Stimulated activated CD8-positive, alpha-beta memory T cell treated with anti-CD3 and anti-CD28 coated beads, Interleukin-15, amount 100 ng/mL, for 1 hour (primary cell): Measurements from ENCODE around the gene EFNB1.

Source experiments
- DNase-seq: peaks from one replicate; pipeline ENCODE4 v3.0.0-alpha.2; 2020; ENCODE audit warnings: low read depth

EFNB1 gene

DNA sequence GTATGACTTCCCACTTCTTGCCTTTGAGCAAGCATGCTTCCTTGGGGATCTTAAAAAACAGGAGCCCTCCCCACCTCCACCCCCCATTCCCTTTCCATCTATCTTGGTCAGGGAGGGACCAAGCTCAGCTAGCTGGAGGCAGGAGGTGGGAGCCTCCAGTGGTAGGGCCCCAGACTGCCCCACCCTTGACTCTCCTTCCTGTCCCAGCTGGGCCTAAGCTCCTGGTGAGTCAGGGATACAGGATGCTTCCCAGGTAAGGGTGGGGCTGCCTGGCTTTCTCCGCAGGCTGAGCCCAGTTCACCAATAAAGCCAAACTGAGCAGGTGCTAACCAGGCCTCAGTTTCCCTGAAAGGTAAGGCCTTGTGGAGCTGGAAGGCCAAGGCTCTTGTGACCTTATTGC is 15.2 kb downstream of the EFNB1 start:
- no peak for DNase-seq

DNA sequence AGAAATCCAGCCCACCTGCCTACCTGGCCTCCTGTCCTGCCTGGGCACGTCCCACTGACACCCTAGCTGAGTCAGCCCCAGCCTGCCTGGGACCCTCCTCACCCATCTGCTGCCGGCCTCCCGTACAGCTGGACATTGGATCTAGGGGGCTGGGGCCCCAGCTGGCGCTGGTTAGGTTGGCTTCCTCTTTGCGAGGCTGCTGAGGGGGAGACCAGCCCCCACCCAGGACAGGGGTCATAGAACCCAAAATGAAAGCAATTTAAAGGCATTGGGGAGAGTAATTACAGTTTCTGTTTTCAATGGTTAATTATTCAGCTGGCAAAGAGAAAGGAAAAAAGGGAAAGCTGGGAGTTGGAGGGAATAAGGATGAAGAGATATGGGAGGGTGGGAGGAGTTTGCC is 15.8 kb downstream of the EFNB1 start:
- no peak for DNase-seq

DNA sequence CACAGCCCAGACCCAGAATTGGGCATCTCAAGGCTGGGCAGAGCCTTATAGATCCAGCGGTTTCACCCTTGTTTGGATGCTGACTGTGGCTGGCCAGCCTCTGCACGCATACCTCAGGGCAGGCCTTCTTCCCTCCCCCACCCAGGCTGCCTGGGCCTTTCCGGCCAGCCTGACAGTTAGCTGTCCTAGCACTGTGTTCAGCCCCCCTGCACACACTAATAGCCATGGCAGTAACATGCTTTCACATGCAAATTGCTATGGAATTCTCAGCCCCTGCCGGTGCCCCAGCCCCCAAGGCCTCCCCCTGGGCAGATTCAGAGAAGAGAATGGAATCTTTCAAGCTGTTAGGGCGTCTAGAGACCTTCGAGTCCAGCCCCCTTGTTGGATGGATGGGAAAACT is 17.7 kb downstream of the EFNB1 start:
- DNase-seq, result no peak

DNA sequence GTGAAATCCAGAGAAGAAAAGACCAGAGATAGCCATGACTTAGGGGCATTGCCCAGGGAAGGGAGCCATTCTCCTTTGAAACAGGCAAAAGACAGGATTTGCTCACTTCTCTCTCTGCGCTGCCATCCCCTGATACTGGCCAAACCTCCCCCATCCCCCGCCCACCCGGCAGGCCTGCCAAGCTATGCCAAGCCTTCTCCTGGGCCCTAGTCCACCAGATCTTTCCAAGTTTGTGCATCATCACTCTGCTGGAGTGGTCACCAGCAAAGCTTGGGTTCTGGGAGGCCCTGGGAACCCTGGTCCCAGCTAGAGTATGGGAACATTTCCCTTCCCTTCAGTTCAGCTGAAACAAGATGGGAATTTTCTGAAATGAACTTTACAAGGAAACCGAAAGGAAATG is 18.4 kb downstream of the EFNB1 start:
- DNase-seq, result no peak

DNA sequence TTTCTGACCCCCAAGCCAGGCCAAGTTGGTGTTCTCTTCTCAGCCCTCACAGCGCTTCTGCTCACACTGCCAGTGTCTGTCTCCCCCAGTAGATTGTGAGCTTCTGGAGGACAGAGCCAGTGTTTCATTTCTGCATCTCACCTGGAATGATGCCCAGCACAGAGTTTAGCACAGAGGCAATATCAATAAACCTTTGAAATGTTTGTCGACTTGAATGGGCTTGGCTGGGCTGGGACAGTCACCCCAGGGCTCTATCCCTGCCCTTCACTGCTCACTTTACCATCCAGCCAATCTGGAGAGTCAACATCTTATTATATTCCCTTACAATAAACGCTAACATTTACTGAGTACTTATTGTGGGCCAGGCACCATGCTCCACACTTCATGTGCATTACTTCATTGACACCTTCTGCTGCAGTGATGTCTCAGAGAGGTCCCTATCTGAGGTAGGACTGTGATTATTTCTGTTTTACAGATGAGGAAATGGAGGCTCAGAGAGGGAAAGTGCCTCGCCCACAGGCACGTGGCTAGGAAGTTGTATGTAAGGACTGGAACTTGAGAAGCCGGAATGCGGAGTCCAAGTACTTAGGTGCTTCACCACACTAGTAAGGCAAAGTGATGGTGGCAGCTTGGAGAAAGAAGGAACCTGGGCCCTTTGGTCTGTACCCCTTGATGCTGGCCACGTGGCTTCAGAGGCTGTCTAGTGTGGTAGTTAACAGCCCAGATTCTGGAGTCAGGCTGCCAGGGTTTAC is 19.5 kb downstream of the EFNB1 start:
- DNase-seq, result no peak

DNA sequence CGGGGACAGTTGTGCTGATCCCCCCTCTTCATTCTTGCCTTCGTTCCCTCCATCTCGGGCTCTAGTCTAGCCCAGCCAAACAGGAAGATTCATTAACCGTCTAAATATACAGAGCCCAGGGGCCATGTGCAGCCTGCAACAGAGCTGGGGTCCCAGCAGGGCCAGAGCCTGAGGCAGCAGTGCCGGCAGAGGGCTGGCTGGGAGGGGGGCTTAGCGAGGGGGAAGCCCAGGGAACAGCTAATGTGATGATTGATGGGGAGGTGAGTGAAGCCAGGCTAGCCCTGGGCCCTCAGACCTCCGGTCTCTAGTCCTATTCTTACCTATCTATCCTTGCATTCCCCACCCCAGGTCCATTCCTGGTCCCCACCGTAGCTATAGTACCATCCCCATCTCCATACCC is 22.3 kb downstream of the EFNB1 start:
- DNase-seq, result no peak

DNA sequence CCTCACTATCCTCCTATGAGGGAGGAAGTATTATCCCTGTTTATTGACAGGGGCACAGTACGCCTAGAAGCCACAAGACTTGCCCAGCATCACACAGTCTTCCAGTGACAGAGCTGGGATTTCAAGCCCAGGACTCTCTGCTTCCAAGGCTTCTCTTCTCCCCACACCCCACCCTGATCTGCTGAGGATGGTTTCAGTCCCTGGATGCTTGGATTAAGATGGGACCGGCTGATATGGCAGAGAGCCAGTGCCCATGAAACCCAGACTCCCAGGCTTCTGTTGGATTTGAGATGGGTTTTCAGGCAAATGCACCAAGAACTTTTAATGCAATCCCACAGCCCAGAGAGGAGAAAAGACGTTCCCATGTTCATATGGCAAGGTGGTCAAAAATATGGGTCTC is 23.2 kb downstream of the EFNB1 start:
- DNase-seq, result no peak

DNA sequence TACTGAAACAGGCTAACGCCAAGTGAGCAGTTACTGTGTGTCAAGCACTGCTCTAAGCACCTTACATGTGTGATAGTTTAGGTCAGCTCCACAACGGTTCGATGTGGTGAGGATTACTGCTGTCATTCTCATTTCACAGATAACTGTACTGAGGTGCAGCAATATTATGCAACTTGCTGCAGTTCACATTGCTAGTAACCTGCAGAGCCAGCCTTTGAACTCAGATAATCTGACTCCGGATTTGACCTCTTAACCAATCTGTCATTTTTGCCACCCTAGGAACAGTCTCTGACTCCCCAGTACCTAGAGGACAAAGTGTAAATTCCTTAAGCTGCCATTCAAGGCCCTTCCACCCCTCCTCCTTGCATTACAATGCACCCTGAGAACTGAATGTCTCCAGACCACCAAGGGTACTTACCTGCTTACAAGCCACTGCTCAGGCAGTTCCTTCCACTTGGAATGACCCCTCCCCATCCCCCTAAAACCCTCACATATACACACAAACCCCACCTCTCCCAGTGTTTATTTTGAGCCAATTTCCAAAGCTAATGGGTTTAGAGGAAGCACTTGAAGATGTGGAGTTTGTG is 24.9 kb downstream of the EFNB1 start:
- DNase-seq, result no peak

DNA sequence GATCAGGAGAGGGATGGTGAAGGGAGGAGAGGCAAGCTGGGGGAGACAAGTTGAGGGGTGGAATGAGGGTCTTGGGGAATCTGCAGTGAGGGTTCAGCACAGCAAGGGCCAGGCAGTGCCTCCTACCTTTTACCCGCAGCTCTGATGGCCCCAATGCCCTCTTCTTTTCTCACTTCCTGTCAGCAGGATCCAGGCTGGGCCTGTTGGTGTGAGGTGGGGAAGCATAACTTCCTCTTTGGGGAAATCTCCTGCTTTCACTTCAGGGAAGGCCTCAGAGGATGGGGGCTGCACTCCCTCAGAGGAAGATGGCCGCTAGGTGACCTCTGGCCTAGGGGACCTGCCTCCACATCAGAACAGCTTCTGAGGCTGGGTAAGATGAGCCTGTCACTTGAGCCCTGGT is 36.5 kb downstream of the EFNB1 start:
- DNase-seq, result no peak

DNA sequence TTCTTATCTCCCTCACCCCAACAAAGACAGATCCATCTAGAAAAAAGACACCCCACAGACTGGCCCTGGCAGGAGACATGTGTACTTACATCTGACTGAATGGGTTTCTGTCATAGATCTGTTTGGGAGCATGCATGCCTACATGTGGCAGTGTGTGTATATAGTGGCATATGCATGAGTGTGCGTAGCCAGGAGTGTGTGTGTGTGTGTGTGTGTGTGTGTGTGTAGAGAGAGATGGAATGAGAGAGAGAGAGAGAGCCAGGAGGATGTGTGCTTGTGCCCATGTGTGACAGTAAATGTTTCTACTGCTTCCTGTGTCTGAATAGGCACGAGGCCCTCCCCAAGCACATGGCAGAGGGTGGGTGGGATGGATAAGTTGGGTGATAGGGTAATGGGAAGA is 37.1 kb downstream of the EFNB1 start:
- no peak for DNase-seq

DNA sequence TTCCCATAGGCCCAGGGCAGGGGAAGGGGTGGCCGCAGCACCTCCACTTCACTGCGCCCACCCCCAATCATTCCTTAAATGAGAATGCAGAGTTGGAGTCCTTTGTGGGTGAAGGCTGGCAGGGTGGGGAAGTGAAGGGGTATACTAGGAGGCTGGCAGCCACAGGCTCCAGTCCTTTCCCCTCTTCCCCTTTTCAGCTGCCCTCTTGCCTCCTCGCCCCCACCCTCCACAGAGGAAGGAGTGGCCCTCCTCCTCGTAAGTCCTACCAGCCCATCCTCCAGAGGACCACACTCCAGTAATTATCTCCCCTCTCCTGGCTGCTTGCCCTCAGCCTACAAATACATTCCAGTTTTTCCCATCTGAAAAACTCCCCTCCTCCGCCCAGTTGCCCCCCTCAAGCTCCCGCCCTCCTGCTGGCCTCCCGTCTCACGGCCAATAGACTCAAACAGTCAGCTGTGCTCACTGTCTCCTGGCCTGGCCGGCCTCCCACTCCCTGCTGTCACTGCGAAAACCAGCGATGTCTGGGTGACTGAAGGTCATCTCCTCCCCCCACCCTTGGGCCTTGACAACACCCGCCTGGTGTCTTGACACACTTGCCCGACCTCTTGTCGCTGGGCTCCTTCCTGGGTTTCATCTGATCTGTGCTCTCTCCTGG is 38.8 kb downstream of the EFNB1 start:
- no peak for DNase-seq

DNA sequence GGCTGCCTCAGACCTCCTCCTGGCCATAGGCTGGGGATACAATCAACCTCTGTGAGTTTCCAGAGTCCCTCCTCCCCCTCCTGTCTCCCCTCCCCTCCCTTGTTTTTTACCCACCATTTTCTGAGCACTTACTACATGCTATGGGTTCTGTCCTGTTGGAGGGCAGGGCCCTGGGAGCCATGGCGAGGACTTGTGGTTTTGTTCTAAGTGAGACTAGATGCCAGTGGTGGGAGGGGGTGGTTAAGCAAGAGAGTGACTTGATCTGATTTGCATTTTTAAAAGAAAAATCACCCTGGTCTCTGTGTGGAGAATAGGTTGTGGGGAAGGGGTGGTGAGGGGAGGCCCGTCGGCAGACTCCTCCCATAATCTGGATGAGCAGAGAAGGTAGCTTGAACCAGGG is 39.5 kb downstream of the EFNB1 start:
- no peak for DNase-seq

DNA sequence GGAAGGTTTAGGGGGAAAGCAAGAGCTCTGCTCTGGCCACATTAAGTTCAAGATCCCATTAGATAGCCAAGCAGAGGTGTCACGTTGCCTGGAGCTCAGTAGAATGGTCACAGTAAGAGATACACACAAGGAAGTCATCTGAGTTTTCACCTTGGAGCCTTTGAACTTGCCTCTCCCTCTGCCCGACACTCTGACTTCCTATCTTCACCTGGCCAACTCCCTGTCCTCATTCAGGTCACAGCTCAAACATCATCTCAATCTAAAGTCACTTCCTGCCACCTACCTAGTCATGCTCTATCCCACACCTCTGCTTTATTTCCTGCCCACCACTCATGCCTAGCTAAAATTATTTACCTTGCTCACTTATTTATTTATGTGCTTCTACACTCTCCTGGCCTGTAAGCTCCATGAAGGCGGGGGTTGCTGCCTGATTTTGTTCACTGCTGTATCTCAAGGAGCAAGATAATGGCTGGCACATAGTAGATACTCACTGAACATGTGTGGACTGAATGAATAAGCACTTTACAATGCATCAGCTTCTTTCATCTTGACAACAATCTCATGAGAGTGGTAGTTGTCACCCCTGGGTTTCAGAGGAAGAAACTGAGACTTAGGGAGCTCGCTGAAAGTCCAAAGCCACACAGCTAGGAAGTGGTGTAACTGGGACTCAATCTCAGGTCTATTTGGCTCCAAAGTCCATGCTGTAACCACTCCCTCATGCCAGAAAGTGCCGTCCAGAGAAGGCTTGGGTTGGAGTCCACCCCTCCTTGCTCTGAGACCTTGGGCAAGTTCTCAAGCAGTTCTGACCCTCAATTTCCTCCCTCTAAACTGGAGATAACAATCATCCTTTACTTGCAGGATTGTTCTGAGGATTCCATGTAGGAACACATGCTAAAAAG is 40.3 kb downstream of the EFNB1 start:
- no peak for DNase-seq

DNA sequence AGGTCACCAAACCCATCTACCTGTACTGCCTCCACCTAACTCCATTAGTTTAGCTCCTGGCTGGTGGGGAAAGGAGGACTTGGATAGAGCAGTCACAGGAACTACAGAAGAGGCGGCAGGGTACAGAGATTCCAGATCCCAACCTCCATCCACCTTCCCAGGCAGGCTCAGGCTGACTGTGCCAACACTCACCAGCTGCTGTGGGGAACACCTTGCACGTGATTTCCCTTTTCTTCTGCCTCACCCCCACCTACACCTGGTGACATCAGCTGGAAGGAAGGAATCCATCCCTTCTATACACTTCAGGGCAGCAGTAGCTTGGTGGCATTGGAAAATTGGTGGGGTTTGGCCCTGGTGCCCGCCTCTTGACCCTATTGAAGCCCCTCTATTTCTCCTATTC is 41.5 kb downstream of the EFNB1 start:
- no peak for DNase-seq

DNA sequence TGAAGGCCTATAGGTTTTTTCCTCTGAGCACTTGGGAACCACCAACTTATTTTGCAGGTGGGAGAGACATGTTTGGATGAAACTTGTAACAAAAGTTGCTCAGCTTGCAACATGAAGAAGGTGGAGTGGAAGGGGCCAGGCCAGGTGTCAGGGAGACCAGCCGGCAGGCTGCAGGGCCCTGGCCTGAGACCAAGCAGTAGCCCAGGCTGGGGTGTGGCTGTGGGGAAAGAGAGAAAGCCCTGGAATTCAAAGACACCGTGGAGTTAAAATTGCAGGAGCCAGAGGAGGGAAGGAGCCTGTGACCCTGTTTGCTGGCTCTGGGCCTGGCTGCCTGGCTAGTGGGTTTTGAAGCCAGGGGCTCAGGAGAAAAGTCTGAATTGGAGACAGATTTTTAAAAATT is 43.4 kb downstream of the EFNB1 start:
- DNase-seq, result no peak

DNA sequence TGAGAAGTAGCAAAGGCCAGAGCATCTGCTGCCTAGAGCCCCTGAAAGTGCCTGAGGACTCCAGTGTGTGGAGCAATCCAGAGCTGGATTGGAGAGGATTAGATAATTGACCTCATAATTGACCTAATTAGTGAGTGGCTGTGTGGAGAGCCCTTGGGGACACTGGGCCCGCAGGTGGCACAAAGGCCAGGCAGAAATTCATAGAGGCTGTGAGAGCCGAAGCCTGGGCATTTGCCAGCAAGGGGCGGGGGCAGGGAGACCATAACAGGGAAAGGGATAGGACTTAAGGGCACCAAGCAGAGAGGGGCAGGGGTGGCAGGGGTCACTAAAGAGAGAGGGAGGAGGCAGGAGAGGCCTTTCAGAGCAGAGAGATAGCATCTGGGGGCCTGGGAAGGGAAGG is 45.3 kb downstream of the EFNB1 start:
- no peak for DNase-seq

DNA sequence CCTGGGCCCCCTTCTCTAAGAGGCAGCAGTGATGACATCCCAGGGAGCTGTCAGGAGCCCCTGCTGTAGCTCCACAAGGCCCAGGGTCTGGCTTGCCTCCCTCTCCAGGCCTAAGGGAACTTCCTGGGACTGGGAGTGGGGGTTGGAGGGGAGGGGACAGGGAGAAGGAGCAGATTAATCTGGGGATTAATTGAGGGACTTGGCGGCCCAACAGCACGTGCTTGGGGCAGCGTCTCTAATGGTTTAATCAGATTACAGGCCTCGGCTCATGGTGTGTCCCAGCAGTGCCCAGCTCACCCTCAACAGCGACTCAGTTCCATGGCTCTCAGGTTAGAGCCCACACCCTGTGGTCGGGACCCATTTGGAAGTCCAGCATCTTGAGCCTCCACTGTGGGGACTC is 47.9 kb downstream of the EFNB1 start:
- no peak for DNase-seq

DNA sequence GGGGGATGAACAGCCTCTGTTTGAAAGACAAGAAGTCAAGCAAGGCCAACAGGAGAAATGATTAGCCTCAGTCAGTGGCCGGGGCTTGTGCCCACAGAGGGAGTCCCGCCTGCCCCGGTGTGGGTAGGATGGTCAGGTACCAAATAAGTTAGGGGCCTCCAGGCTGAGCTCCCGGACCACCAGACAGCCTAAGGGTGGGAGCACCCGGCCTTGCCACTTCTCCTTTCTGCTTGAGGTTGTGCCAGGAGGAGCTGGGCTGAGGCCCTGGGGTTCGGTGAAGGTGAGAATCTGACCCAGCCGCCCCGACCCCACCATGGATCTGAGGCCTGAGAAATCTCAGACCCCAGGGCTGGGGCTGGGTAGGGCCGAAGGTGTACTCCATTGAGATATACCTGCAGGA is 48.8 kb downstream of the EFNB1 start:
- DNase-seq, result no peak

DNA sequence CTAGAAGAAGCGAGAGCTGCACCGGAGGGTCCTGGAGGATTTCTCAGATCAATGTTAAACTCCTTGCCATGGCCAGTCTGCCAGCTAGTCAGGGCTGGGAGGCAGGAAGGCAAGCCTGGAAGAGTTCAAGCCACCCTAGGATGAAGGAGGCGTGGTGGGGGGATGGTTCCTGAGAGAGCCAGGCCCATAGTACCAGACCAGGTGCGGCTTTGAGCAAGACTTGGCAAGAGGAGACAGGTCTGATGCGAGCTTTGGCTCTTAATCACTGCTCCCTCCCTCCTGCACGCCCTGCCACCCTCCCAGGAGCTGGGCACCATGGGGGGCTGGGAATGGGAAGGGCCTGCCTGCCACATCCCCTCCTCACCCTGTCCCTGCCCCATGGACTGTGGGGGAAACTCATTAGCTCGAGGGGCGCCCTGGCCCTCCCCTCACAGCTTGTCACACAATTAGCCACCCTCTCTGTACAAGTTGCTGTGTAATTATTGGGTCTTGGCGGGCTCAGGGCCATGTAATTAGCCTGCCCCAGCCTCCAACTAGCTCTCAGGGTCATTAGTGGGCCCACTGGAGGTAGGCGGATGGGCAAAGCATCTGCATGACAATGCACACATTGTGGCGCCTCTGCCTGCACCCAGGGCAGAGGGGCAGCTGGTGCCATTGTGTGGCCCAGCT is 50.3 kb downstream of the EFNB1 start:
- no peak for DNase-seq

DNA sequence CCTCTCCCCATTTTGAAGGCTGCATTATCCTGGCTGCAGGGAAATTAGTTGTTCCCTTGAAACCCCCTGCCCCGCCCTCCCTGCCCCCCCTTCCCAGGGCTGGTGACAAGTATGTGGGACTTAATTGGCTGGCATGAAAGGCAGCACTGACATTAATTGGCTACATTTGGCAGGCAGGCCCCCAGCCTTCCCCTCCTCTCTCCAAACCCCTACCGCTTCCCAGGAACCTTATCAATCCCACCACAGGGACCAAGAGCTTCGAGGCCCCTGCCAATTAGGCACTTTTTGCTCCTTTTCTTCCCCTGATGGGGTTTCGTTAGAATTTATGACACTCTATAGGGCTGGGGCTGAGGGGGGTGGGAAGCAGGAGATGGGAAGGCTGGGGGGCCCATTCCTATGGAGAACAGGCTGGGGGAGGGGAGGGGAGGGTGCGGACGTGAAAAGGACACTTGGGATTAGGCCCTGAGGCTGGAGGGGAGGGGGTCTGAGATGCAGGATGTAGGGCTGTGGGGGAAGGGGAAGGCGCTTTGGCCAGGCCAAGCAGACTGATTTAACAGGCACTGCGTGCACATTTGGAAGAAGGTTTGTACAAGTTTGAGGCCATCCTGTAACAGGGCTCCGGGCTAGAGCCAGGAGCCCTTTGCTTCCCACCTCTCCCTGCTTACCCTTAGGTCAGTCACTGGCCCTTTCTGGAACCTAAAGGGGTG is 52.2 kb downstream of the EFNB1 start:
- DNase-seq, result no peak

DNA sequence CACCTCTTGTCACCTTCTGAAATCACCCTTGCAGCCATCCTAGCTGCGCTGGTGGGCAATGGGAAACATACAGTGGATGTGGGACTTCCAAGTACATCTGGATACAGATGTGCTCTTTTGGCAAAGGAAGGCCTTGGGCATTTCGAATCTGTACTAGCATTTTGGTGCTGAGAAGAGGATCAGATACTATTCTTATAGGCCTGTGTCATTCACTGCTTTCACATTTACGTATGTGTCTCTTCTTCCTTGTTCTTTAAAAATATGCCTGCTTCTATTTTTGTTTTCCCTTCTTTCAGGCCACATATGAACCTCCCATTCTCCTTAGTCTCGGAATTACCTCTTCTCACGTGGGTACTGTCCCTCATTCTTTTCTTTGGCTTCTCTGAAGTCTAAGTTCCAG is 53.1 kb downstream of the EFNB1 start:
- DNase-seq, result no peak

DNA sequence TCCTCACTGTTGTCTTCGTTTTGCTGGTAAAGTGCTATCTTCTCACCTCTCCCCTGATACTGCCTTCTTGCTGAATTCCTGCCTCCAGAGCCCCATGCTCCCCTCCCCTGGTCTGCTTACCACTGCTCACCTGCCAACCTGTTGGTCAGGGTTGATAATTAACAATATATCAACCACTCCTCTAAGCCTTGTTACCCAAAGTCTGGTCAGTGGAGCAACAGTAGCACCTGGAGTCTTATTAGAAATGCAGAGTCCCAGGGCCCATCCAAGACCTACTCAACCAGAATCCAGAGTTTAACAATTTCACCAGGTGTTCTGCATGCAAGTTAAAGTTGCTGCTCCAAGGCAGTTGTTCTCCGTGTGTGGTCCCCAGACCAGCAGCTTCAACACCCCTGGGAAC is 55.0 kb downstream of the EFNB1 start:
- DNase-seq, result no peak
